PC-3 (cell line): ENCODE data around the gene UTP20.

Experiments used
- CTCF ChIP-seq: fragments of 300-600 bp; sonication (generic); conservative IDR thresholded peaks from 2 replicates; pipeline ENCODE4 v1.5.1; 2017; ENCODE audit warnings: antibody characterized with exemption, low read depth, mild to moderate bottlenecking, low read length
- EZH2 ChIP-seq: fragments of 300-600 bp; sonication (generic); IDR thresholded peaks from one replicate; pipeline ENCODE4 v1.6.1; 2017; ENCODE audit warnings: antibody characterized with exemption, mild to moderate bottlenecking, low read length; ENCODE audit not compliant: unreplicated experiment
- EZH2phosphoT487 ChIP-seq: fragments of 300-600 bp; sonication (generic); IDR thresholded peaks from 2 replicates; pipeline ENCODE4 v1.6.1; 2018; ENCODE audit warnings: mild to moderate bottlenecking, antibody characterized with exemption, low read length, borderline replicate concordance

- no peak for TF ChIP-seq EZH2phosphoT487
- TF ChIP-seq CTCF, result no peak
- no peak for TF ChIP-seq EZH2
Measured at GRCh38 chr12:101297661-101298060, 17.8 kb downstream of the UTP20 start.
